Stimulated activated CD8-positive, alpha-beta memory T cell treated with anti-CD3 and anti-CD28 coated beads, Interleukin-4, amount 100 ng/mL, for 24 hours (primary cell): ENCODE data around the gene GMCL2.

Experiments used
- DNase-seq: peaks from one replicate; pipeline ENCODE4 v3.0.0-alpha.2; 2020; ENCODE audit warnings: low read depth

The GMCL2 gene

DNA sequence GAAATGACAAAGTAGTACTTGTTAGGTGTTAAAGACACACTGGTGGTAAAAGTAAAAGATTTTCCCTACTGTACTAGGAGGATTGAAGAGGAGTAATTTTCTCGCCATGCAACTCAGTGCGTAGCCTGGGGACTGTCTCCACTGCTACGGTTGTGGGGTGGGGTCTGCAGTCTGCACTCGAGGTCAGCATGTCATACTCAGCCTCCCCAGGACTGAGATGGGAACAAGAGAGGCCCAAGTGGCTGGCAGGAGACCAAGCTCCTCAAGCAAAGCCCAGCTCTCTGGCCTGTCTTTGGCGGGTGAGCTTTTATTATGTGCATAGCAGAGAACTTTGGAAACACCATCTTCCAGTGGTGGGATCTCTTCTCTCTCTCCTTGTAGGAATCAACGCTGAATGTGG, 43.9 kb downstream of the GMCL2 start:
- no peak for DNase-seq

GRCh38 chr5:178142642-178143041, 44.5 kb downstream of the GMCL2 start:
- no peak for DNase-seq

- no peak for DNase-seq
Observed at GRCh38 chr5:178141550-178141949, 45.6 kb downstream of the GMCL2 start.

- no peak for DNase-seq
Observed at GRCh38 chr5:178137991-178138390, 49.2 kb downstream of the GMCL2 start.

GRCh38 chr5:178136990-178137389, 50.2 kb downstream of the GMCL2 start:
- DNase-seq = no peak
